Fibroblast of mammary gland (primary cell): ENCODE results near the gene CDC42EP4.

Experiments used
- DNase-seq: peaks from one replicate; pipeline ENCODE4 v3.0.0-alpha.2; 2010; ENCODE audit warnings: low read depth
- H3K4me3 ChIP-seq: 2 replicates; pipeline ENCODE4 v1.5.1; 2011; ENCODE audit warnings: low read depth, mild to moderate bottlenecking, low read length, moderate library complexity; ENCODE audit not compliant: control insufficient read depth
- CTCF ChIP-seq: conservative IDR thresholded peaks from 2 replicates; pipeline ENCODE4 v1.5.1; 2011; ENCODE audit warnings: low read depth, low read length, inconsistent platforms; ENCODE audit not compliant: control insufficient read depth, insufficient read depth

Gene CDC42EP4

GRCh38 chr17:73282629-73283028, 29.2 kb downstream of the CDC42EP4 start:
- H3K4me3 ChIP-seq: no peak overlapping the region
- TF ChIP-seq CTCF: no peak
- no peak for DNase-seq

DNA sequence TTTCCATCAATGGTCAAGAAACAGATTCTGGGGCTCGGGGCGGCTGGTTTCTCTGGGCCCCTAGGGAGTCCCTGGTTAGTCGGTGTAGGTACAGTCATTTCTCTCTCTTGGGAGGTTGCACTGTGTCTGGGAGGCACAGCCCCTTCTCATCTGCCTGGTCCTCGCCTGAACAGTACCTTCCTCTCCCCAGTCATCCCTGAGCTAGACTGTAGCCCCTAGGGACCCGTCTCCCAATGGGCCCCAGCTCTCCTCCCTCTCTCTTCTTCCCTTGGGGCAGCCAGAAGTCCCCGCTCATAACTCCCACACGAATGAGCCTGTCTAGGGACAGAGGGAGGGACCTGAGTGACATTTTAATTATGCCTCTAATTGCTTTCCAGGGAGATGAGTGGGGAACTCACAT, 29.9 kb downstream of the CDC42EP4 start:
- DNase-seq: no peak
- no peak for TF ChIP-seq CTCF
- no peak overlapping the region for H3K4me3 ChIP-seq

GRCh38 chr17:73280191-73280590, 31.6 kb downstream of the CDC42EP4 start:
- no peak overlapping the region for H3K4me3 ChIP-seq
- no peak for TF ChIP-seq CTCF
- no peak for DNase-seq

DNA sequence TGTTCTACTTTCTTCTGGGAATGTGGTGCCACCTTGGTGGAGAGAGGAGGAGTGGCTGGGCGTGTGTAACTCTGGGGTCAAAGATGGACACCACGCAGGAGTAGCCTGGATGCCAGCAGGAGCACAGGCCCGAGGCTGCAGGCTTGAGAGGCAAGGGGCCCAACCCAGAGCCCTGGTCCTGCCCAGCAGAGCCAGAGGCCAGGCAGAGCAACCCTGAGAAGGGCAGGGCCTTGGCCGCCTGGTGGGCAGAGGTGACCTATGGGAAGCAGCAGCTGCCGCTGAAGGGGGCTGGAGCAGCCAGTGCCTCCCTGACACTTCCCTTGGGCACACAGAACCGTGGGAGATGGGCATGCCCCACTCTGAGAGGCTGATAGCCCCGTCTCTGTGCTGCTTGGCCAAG, 32.1 kb downstream of the CDC42EP4 start:
- no peak for TF ChIP-seq CTCF
- DNase-seq: no peak

GRCh38 chr17:73278465-73279453, 33.0 kb downstream of the CDC42EP4 start:
- no peak for DNase-seq
- H3K4me3 ChIP-seq: no peak overlapping the region
- no peak for TF ChIP-seq CTCF

More for the DNA sequence above, 32.1 kb downstream of the CDC42EP4 start:
- no peak overlapping the region for H3K4me3 ChIP-seq

DNA sequence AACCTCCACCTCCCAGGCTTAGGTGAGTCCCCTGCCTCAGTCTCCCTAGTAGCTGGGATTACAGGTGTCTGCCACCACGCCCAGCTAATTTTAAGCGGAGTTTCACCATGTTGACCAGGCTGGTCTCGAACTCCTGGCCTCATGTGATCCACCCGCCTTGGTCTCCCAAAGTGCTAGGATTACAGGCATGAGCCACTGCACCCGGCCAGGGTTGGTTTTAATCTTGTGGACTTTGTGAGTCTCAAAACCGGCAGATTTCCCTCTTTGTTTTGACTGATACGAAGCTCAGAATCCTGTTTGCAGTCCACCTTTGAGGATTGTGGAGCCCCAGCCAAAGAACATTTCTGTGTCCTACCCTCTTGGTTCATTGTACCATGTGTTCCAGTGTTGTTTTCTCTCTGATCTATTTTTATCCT, 33.7 kb downstream of the CDC42EP4 start:
- TF ChIP-seq CTCF: no peak
- no peak for DNase-seq
- no peak overlapping the region for H3K4me3 ChIP-seq
